Hepatocyte (in vitro differentiated cells): ENCODE measurements around the gene VSNL1. TPM values are rescaled to one million over a fixed set of nuclear protein-coding genes. Genes with fewer than 3 reads are reported as not detected.

Experiments used
- DNase-seq: peaks from one replicate; pipeline ENCODE4 v3.0.0-alpha.2; 2016; ENCODE audit warnings: low spot score
- H2AFZ ChIP-seq: fragments of 200-600 bp; sonication (generic); 2 replicates; pipeline ENCODE4 v1.6.0; 2016; ENCODE audit warnings: antibody characterized with exemption, mild to moderate bottlenecking
- H3K27ac ChIP-seq: fragments of 200-600 bp; sonication (generic); 2 replicates; pipeline ENCODE4 v1.5.1; 2016; ENCODE audit warnings: mild to moderate bottlenecking
- H3K27me3 ChIP-seq: fragments of 200-600 bp; sonication (generic); 2 replicates; pipeline ENCODE4 v1.6.1; 2016
- H3K36me3 ChIP-seq: fragments of 200-600 bp; sonication (generic); replicated peaks from 2 replicates; pipeline ENCODE4 v1.5.1; 2016; ENCODE audit warnings: low read depth; ENCODE audit not compliant: insufficient read depth
- H3K4me1 ChIP-seq: fragments of 200-600 bp; sonication (generic); 2 replicates; pipeline ENCODE4 v1.5.1; 2016; ENCODE audit warnings: mild to moderate bottlenecking, moderate library complexity; ENCODE audit not compliant: insufficient read depth
- H3K4me2 ChIP-seq: fragments of 200-600 bp; sonication (generic); 2 replicates; pipeline ENCODE4 v1.6.0; 2016
- H3K4me3 ChIP-seq: fragments of 200-600 bp; sonication (generic); 2 replicates; pipeline ENCODE4 v1.5.1; 2016; ENCODE audit warnings: mild to moderate bottlenecking
- H3K79me2 ChIP-seq: fragments of 200-600 bp; sonication (generic); 2 replicates; pipeline ENCODE4 v1.6.0; 2017; ENCODE audit warnings: mild to moderate bottlenecking
- H3K9me2 ChIP-seq: fragments of 200-600 bp; sonication (generic); replicated peaks from 2 replicates; pipeline ENCODE4 v1.6.0; 2017; ENCODE audit warnings: mild to moderate bottlenecking; ENCODE audit not compliant: insufficient read depth
- H3K9me3 ChIP-seq: fragments of 200-600 bp; sonication (generic); 2 replicates; pipeline ENCODE4 v1.5.1; 2016; ENCODE audit warnings: low read depth, mild to moderate bottlenecking
- H4K20me1 ChIP-seq: fragments of 200-600 bp; sonication (generic); 2 replicates; pipeline ENCODE4 v1.6.0; 2016; ENCODE audit warnings: mild to moderate bottlenecking; ENCODE audit not compliant: insufficient read depth, poor library complexity, severe bottlenecking
- CTCF ChIP-seq: fragments of 200-600 bp; sonication (generic); IDR thresholded peaks from 2 replicates; pipeline ENCODE4 v1.5.1; 2016; ENCODE audit warnings: antibody characterized with exemption, mild to moderate bottlenecking; ENCODE audit not compliant: poor library complexity
- EZH2 ChIP-seq: fragments of 200-600 bp; sonication (generic); IDR thresholded peaks from 2 replicates; pipeline ENCODE4 v1.6.1; 2016; ENCODE audit warnings: antibody characterized with exemption, mild to moderate bottlenecking, borderline replicate concordance
- EZH2phosphoT487 ChIP-seq: fragments of 200-600 bp; sonication (generic); IDR thresholded peaks from one replicate; pipeline ENCODE4 v1.6.1; 2018; ENCODE audit warnings: antibody characterized with exemption, mild to moderate bottlenecking, low read depth, moderate library complexity; ENCODE audit not compliant: unreplicated experiment, severe bottlenecking
- WGBS: methylation state at CpG from one replicate; pipeline ENCODE4 v1.1.6; 2016; ENCODE audit warnings: low lambda C conversion rate; ENCODE audit errors: missing lambda C conversion rate; 5-methylcytosine and 5-hydroxymethylcytosine counted together
- polyA plus RNA-seq: library from polyadenylated mRNA; unstranded; fragments of >200 nt; fragmentation: Nextera tagmentation; extraction: Ambion mirVana; gene quantifications from 2 replicates; pipeline ENCODE4 v1.2.1, GENCODE V29; 2016
- total RNA-seq: library from RNA; depleted of rRNA; stranded (reverse); fragments of >200 nt; gene quantifications from 2 replicates; pipeline ENCODE4 v1.2.3, GENCODE V29; 2014

The VSNL1 gene
- total and polyA plus RNA-seq, 2 experiments from 2014 or later, result 9.4 to 16.0 TPM

- Histone ChIP-seq H3K27me3 (no peaks in the 10 kb centered on the region), H3K79me2 (no peaks in the 10 kb centered on the region), H3K9me3 (no peaks in the 10 kb centered on the region), H3K4me3 (no peak overlapping the region), H3K36me3 (no peaks in the 10 kb centered on the region), H3K9me2 (no peaks in the 10 kb centered on the region), H2AFZ (no peak overlapping the region), H3K4me1 (no peaks in the 10 kb centered on the region), H3K27ac (no peak overlapping the region), H4K20me1 (no peaks in the 10 kb centered on the region), H3K4me2 (no peak overlapping the region)
- whole genome bisulfite sequencing, result 80% methylated on average over 4 of the region's 4 CpGs
- no peak for DNase-seq
- TF ChIP-seq CTCF (no peak), EZH2phosphoT487 (no peak), EZH2 (no peak)
Observed at GRCh38 chr2:17605696-17606095, 65.2 kb downstream of the VSNL1 start.

- TF ChIP-seq CTCF (no peak), EZH2phosphoT487 (no peak), EZH2 (no peak)
- H3K9me2 ChIP-seq, result no peaks in the 10 kb centered on the region
- no peaks in the 10 kb centered on the region for H3K27me3 ChIP-seq
- H3K4me3 ChIP-seq, result no peak overlapping the region
- no peak overlapping the region for H3K4me2 ChIP-seq
- H3K4me1 ChIP-seq, result no peaks in the 10 kb centered on the region
- H4K20me1 ChIP-seq, result no peaks in the 10 kb centered on the region
- no peaks in the 10 kb centered on the region for H3K9me3 ChIP-seq
- H2AFZ ChIP-seq, result no peak overlapping the region
- DNase-seq, result no peak
- 59% methylated on average over 2 of the region's 2 CpGs for WGBS
- H3K27ac ChIP-seq, result no peak overlapping the region
- H3K36me3 ChIP-seq, result no peaks in the 10 kb centered on the region
- H3K79me2 ChIP-seq, result no peaks in the 10 kb centered on the region
Observed at GRCh38 chr2:17606851-17607250, 66.4 kb downstream of the VSNL1 start.

GRCh38 chr2:17607379-17607778, 66.9 kb downstream of the VSNL1 start:
- Histone ChIP-seq H3K79me2 (no peaks in the 10 kb centered on the region), H4K20me1 (no peaks in the 10 kb centered on the region), H3K4me2 (no peak overlapping the region), H3K9me2 (no peaks in the 10 kb centered on the region), H3K27ac (no peak overlapping the region), H3K4me3 (no peak overlapping the region), H3K9me3 (no peaks in the 10 kb centered on the region), H2AFZ (no peak overlapping the region), H3K4me1 (no peaks in the 10 kb centered on the region), H3K36me3 (no peaks in the 10 kb centered on the region), H3K27me3 (no peaks in the 10 kb centered on the region)
- 90% methylated on average over 1 of the region's 1 CpG for WGBS
- TF ChIP-seq EZH2phosphoT487 (no peak), EZH2 (no peak), CTCF (no peak)
- DNase-seq, result no peak

- Histone ChIP-seq H3K4me3 (no peak overlapping the region), H3K4me2 (no peak overlapping the region), H4K20me1 (no peaks in the 10 kb centered on the region), H3K9me2 (no peaks in the 10 kb centered on the region), H3K36me3 (no peaks in the 10 kb centered on the region), H2AFZ (no peak overlapping the region), H3K27me3 (no peaks in the 10 kb centered on the region), H3K79me2 (no peaks in the 10 kb centered on the region), H3K27ac (no peak overlapping the region), H3K9me3 (no peaks in the 10 kb centered on the region), H3K4me1 (no peaks in the 10 kb centered on the region)
- TF ChIP-seq EZH2phosphoT487, result no peak
- no peak for TF ChIP-seq EZH2
- TF ChIP-seq CTCF, result no peak
- WGBS, result 54% methylated on average over 4 of the region's 4 CpGs
- DNase-seq, result no peak
Observed at GRCh38 chr2:17608251-17608650, 67.8 kb downstream of the VSNL1 start.
